ENCODE results near the gene FOXE1. TPM values are rescaled to one million over a fixed set of nuclear protein-coding genes. Genes with fewer than 3 reads are reported as not detected.
A peak's percentile ranks its signal among the peaks of the same experiment; 100 is the strongest.

The FOXE1 gene
- total RNA-seq, 1 donor from 2014 or later = not detected

- DNase-seq (ENCODE audit: low read depth) = no peak
Measured at GRCh38 chr9:97864396-97864795, 11.4 kb downstream of the FOXE1 start.

GRCh38 chr9:97866300-97866699 is 13.3 kb downstream of the FOXE1 start:
- DNase-seq (ENCODE audit: low read depth) = no peak

- no peak for DNase-seq (ENCODE audit: low read depth)
Measured at GRCh38 chr9:97866848-97867247, 13.8 kb downstream of the FOXE1 start.

- DNase-seq (ENCODE audit: low read depth) = no peak
Measured at GRCh38 chr9:97868859-97869258, 15.8 kb downstream of the FOXE1 start.

- DNase-seq (ENCODE audit: low read depth) = no peak
Measured at GRCh38 chr9:97873425-97873824, 20.4 kb downstream of the FOXE1 start.

- DNase-seq (ENCODE audit: low read depth) = peak; percentile 33
Measured at GRCh38 chr9:97873882-97874281, 20.9 kb downstream of the FOXE1 start.

GRCh38 chr9:97874624-97875023 is 21.6 kb downstream of the FOXE1 start:
- no peak for DNase-seq (ENCODE audit: low read depth)

GRCh38 chr9:97875111-97875510 is 22.1 kb downstream of the FOXE1 start:
- no peak for DNase-seq (ENCODE audit: low read depth)

- no peak for DNase-seq (ENCODE audit: low read depth)
Measured at GRCh38 chr9:97876061-97876460, 23.0 kb downstream of the FOXE1 start.

- no peak for DNase-seq (ENCODE audit: low read depth)
Measured at GRCh38 chr9:97880336-97880735, 27.3 kb downstream of the FOXE1 start.

- DNase-seq (ENCODE audit: low read depth) = peak; percentile 19
Measured at GRCh38 chr9:97889941-97890887, 37.2 kb downstream of the FOXE1 start.

- no peak for DNase-seq (ENCODE audit: low read depth)
Measured at GRCh38 chr9:97891736-97892135, 38.7 kb downstream of the FOXE1 start.

- no peak for DNase-seq (ENCODE audit: low read depth)
Measured at GRCh38 chr9:97892421-97892820, 39.4 kb downstream of the FOXE1 start.

- DNase-seq (ENCODE audit: low read depth) = no peak
Measured at GRCh38 chr9:97895211-97895610, 42.2 kb downstream of the FOXE1 start.

- no peak for DNase-seq (ENCODE audit: low read depth)
Measured at GRCh38 chr9:97895695-97896332, 42.8 kb downstream of the FOXE1 start.

GRCh38 chr9:97900103-97900737 is 47.2 kb downstream of the FOXE1 start:
- DNase-seq (ENCODE audit: low read depth) = no peak

- DNase-seq (ENCODE audit: low read depth) = peak; percentile 57
Measured at GRCh38 chr9:97900738-97901565, 47.9 kb downstream of the FOXE1 start.

- DNase-seq (ENCODE audit: low read depth) = no peak
Measured at GRCh38 chr9:97903177-97903576, 50.2 kb downstream of the FOXE1 start.

GRCh38 chr9:97904725-97905124 is 51.7 kb downstream of the FOXE1 start:
- DNase-seq (ENCODE audit: low read depth) = no peak

GRCh38 chr9:97905228-97905627 is 52.2 kb downstream of the FOXE1 start:
- DNase-seq (ENCODE audit: low read depth) = no peak

Data from myocyte (in vitro differentiated cells).